Neuronal stem cell (in vitro differentiated cells): ENCODE results near the gene TGIF2.
"Not testable (repeated sequence)": the region's sequence is repeated elsewhere in the genome, so short reads cannot be mapped to it uniquely, and the experiment has no call there.

Experiments
- DNase-seq: peaks from one replicate; pipeline ENCODE4 v3.0.0-alpha.2; 2013; ENCODE audit warnings: low spot score
- H2AFZ ChIP-seq: one replicate; pipeline ENCODE4 v1.6.1; 2013; ENCODE audit warnings: mild to moderate bottlenecking, low read length, inconsistent platforms
- H2AK5ac ChIP-seq: 2 replicates; pipeline ENCODE4 v1.6.1; 2013; ENCODE audit warnings: low read depth, mild to moderate bottlenecking, inconsistent platforms, low read length, moderate library complexity, mixed read lengths
- H2BK120ac ChIP-seq: 2 replicates; pipeline ENCODE4 v1.6.1; 2013; ENCODE audit warnings: low read depth, mild to moderate bottlenecking, inconsistent platforms, low read length, moderate library complexity, mixed read lengths
- H2BK12ac ChIP-seq: one replicate; pipeline ENCODE4 v1.6.1; 2013; ENCODE audit warnings: low read length, inconsistent platforms
- H2BK15ac ChIP-seq: 2 replicates; pipeline ENCODE4 v1.6.1; 2013; ENCODE audit warnings: mild to moderate bottlenecking, low read length, inconsistent platforms, mixed read lengths
- H2BK5ac ChIP-seq: one replicate; pipeline ENCODE4 v1.6.1; 2013; ENCODE audit warnings: inconsistent platforms, mild to moderate bottlenecking, low read length, moderate library complexity
- H3K14ac ChIP-seq: one replicate; pipeline ENCODE4 v1.6.1; 2013; ENCODE audit warnings: low read length, inconsistent platforms
- H3K18ac ChIP-seq: 2 replicates; pipeline ENCODE4 v1.6.1; 2013; ENCODE audit warnings: low read length, inconsistent platforms
- H3K23ac ChIP-seq: 2 replicates; pipeline ENCODE4 v1.6.1; 2013; ENCODE audit warnings: low read depth, mild to moderate bottlenecking, mixed read lengths, low read length, inconsistent platforms; ENCODE audit not compliant: poor library complexity
- H3K27ac ChIP-seq: replicated peaks from 3 replicates; pipeline ENCODE4 v1.5.1; 2013; ENCODE audit warnings: low read length, inconsistent platforms
- H3K27me3 ChIP-seq, 3 experiments: 2 replicates each; pipeline ENCODE4 v1.6.1; 2013; ENCODE audit warnings: low read length in 3 of 3, mild to moderate bottlenecking in 2 of 3, inconsistent platforms in 1 of 3, low read depth in 1 of 3, mixed read lengths in 1 of 3, moderate library complexity in 1 of 3; ENCODE audit not compliant: control insufficient read depth in 3 of 3, insufficient read depth in 3 of 3
- H3K36me3 ChIP-seq, 2 donors: replicated peaks in 1 of 2; 2 replicates each; pipeline ENCODE4 v1.6.1; 2013; ENCODE audit warnings: low read length in 2 of 2; ENCODE audit not compliant: control insufficient read depth in 2 of 2, insufficient read depth in 2 of 2
- H3K4ac ChIP-seq: 2 replicates; pipeline ENCODE4 v1.6.1; 2013; ENCODE audit warnings: inconsistent platforms, mild to moderate bottlenecking, low read length, moderate library complexity
- H3K4me1 ChIP-seq, 2 donors: 1 replicate in 1 of 2; 2 replicates in 1 of 2; pipeline ENCODE4 v1.6.1; 2013; ENCODE audit warnings: low read length in 2 of 2, low read depth in 1 of 2; ENCODE audit not compliant: control insufficient read depth in 2 of 2, insufficient read depth in 1 of 2
- H3K4me2 ChIP-seq: one replicate; pipeline ENCODE4 v1.6.1; 2013; ENCODE audit warnings: mild to moderate bottlenecking, low read length, inconsistent platforms; ENCODE audit not compliant: insufficient read depth, poor library complexity, severe bottlenecking
- H3K4me3 ChIP-seq, 2 donors: 2 replicates each; pipeline ENCODE4 v1.5.1; 2013; ENCODE audit warnings: low read length in 2 of 2, mild to moderate bottlenecking in 2 of 2, inconsistent platforms in 1 of 2, moderate library complexity in 1 of 2
- H3K79me1 ChIP-seq: one replicate; pipeline ENCODE4 v1.6.1; 2013; ENCODE audit warnings: low read depth, mild to moderate bottlenecking, inconsistent platforms, low read length, moderate library complexity
- H3K9ac ChIP-seq: one replicate; pipeline ENCODE4 v1.6.1; 2013; ENCODE audit warnings: mild to moderate bottlenecking, low read depth, low read length, inconsistent platforms; ENCODE audit not compliant: poor library complexity
- H3K9me3 ChIP-seq, 2 donors: replicated peaks in 1 of 2; 2 replicates each; pipeline versions ENCODE3 to v1.6.1; 2013; ENCODE audit warnings: low read length in 2 of 2, mild to moderate bottlenecking in 2 of 2, inconsistent platforms in 1 of 2, low read depth in 1 of 2, mixed read lengths in 1 of 2, moderate library complexity in 1 of 2; ENCODE audit not compliant: control insufficient read depth in 2 of 2, insufficient read depth in 1 of 2
- H4K8ac ChIP-seq: one replicate; pipeline ENCODE4 v1.6.1; 2013; ENCODE audit warnings: low read depth, mild to moderate bottlenecking, inconsistent platforms, low read length, moderate library complexity
- H4K91ac ChIP-seq: one replicate; pipeline ENCODE4 v1.6.1; 2013; ENCODE audit warnings: low read length, low read depth, mild to moderate bottlenecking, inconsistent platforms; ENCODE audit not compliant: poor library complexity
- WGBS, 2 donors: extraction: QIAGEN DNeasy Blood & Tissue Kit; methylation state at CpG; one replicate each; pipeline ENCODE4 v1.1.7; 2013; ENCODE audit warnings: missing lambda C conversion rate in 2 of 2, mixed read lengths in 1 of 2; ENCODE audit not compliant: insufficient read length in 2 of 2, insufficient replicate concordance in 1 of 2; ENCODE audit errors: extremely low coverage in 2 of 2; 5-methylcytosine and 5-hydroxymethylcytosine counted together

TGIF2 gene

GRCh38 chr20:36564726-36565121 is 8.7 kb upstream of the TGIF2 start:
- H3K36me3 ChIP-seq, H2BK12ac ChIP-seq, H4K91ac ChIP-seq, H2BK5ac ChIP-seq, H3K4me3 ChIP-seq, H4K8ac ChIP-seq, H2BK120ac ChIP-seq, H3K27ac ChIP-seq, H3K4me2 ChIP-seq, H3K9me3 ChIP-seq, DNase-seq, H2AK5ac ChIP-seq, H3K23ac ChIP-seq, H2AFZ ChIP-seq, H3K9ac ChIP-seq, H3K14ac ChIP-seq, H2BK15ac ChIP-seq, H3K27me3 ChIP-seq, H3K79me1 ChIP-seq, H3K4ac ChIP-seq, H3K4me1 ChIP-seq, H3K18ac ChIP-seq: not testable (repeated sequence)
- WGBS, 2 donors, result no CpG with 5 or more reads among the region's 6 CpGs

GRCh38 chr20:36565520-36565919 is 7.9 kb upstream of the TGIF2 start:
- Histone ChIP-seq H2BK15ac (no peak overlapping the region), H3K36me3 (no peaks in the 10 kb centered on the region), H4K91ac (no peak overlapping the region), H3K18ac (no peak overlapping the region), H2BK5ac (no peak overlapping the region), H3K4ac (no peak overlapping the region), H3K9me3 (peaks cover 6 to 7% of the 10 kb centered on the region in 2 donors), H3K27ac (no peak overlapping the region), H3K4me3 (no peak overlapping the region), H3K4me2 (no peak overlapping the region), H2BK12ac (no peak overlapping the region), H3K14ac (no peak overlapping the region), H3K9ac (no peak overlapping the region), H4K8ac (no peak overlapping the region), H2AFZ (no peak overlapping the region), H3K27me3 (no peaks in the 10 kb centered on the region), H3K4me1 (peaks cover 0 to 6% of the 10 kb centered on the region in 2 donors), H3K23ac (no peak overlapping the region), H2BK120ac (no peak overlapping the region), H2AK5ac (no peak overlapping the region), H3K79me1 (no peaks in the 10 kb centered on the region)
- DNase-seq, result no peak
- no CpG with 5 or more reads among the region's 3 CpGs for WGBS, 2 donors

GRCh38 chr20:36569847-36570429 is 3.5 kb upstream of the TGIF2 start:
- Histone ChIP-seq H4K8ac (no peak overlapping the region), H3K9ac (no peak overlapping the region), H2BK12ac (no peak overlapping the region)

GRCh38 chr20:36571564-36572504 is 1.6 kb upstream of the TGIF2 start:
- Histone ChIP-seq H3K9ac (no peak overlapping the region), H4K91ac (no peak overlapping the region), H2BK120ac (no peak overlapping the region), H3K4ac (no peak overlapping the region), H2AK5ac (peak overlapping the region; percentile 72), H3K27me3 (no peaks in the 10 kb centered on the region), H3K14ac (no peak overlapping the region), H2BK5ac (peak overlapping the region; percentile 99), H3K27ac (peak overlapping the region; percentile 67), H3K4me3 (peak overlapping the region in 1 of 2 donors; percentile 92), H3K23ac (no peak overlapping the region), H2BK12ac (no peak overlapping the region), H3K18ac (peak overlapping the region; percentile 33), H2AFZ (peak overlapping the region; percentile 88), H3K4me1 (peaks cover 16 to 22% of the 10 kb centered on the region in 2 donors), H3K4me2 (peak overlapping the region; percentile 89), H3K9me3 (no peaks in the 10 kb centered on the region), H4K8ac (no peak overlapping the region), H2BK15ac (peak overlapping the region; percentile 79), H3K79me1 (peaks cover 6% of the 10 kb centered on the region), H3K36me3 (peaks cover 0 to 10% of the 10 kb centered on the region in 2 donors)
- no peak for DNase-seq
- no CpG with 5 or more reads among the region's 17 CpGs for WGBS, 2 donors

More at GRCh38 chr20:36569847-36570429, 3.5 kb upstream of the TGIF2 start:
- Histone ChIP-seq H3K79me1 (peaks cover 6% of the 10 kb centered on the region), H3K4me1 (peaks cover 16 to 17% of the 10 kb centered on the region in 2 donors), H3K4me2 (no peak overlapping the region), H3K4me3 (no peak overlapping the region), H3K27me3 (no peaks in the 10 kb centered on the region), H2BK15ac (no peak overlapping the region), H3K36me3 (no peaks in the 10 kb centered on the region), H2AFZ (no peak overlapping the region), H2AK5ac (no peak overlapping the region), H3K4ac (no peak overlapping the region), H3K27ac (no peak overlapping the region), H4K91ac (no peak overlapping the region), H3K18ac (no peak overlapping the region), H3K9me3 (peaks cover 3% of the 10 kb centered on the region in 2 donors), H3K14ac (no peak overlapping the region), H2BK120ac (no peak overlapping the region), H2BK5ac (no peak overlapping the region), H3K23ac (no peak overlapping the region)
- WGBS, 2 donors, result no CpG with 5 or more reads among the region's 7 CpGs
- DNase-seq, result no peak
